Left renal cortex interstitium (tissue), 4 donors: ENCODE results near the gene FSTL5. TPM values are rescaled to one million over a fixed set of nuclear protein-coding genes. Genes with fewer than 3 reads are reported as not detected.
"Not testable (repeated sequence)": the region's sequence is repeated elsewhere in the genome, so short reads cannot be mapped to it uniquely, and the experiment has no call there.

Source experiments
- DNase-seq, 4 donors: peaks; one replicate each; pipeline ENCODE4 v3.0.0-alpha.2; 2013; ENCODE audit warnings: low read depth in 4 of 4, low spot score in 2 of 4, missing footprints in 1 of 4
- polyA plus RNA-seq, 4 donors: library from polyadenylated mRNA; unstranded; fragments of 120-200 nt; gene quantifications; one replicate each; pipeline ENCODE4 v1.2.1, GENCODE V29; 2013; ENCODE audit not compliant: insufficient read length in 4 of 4

FSTL5 gene
- polyA plus RNA-seq, 4 donors: 2.2 to 3.5 (median 2.6) TPM

GRCh38 chr4:161760008-161760407 lies 403.8 kb downstream of the FSTL5 start:
- no peak for DNase-seq

GRCh38 chr4:161758412-161758811 lies 405.4 kb downstream of the FSTL5 start:
- not testable (repeated sequence) for DNase-seq

GRCh38 chr4:161728929-161729328 lies 434.9 kb downstream of the FSTL5 start:
- DNase-seq: no peak

GRCh38 chr4:161721947-161722346 lies 441.9 kb downstream of the FSTL5 start:
- no peak for DNase-seq

- DNase-seq: no peak
Measured at GRCh38 chr4:161717084-161717483, 446.7 kb downstream of the FSTL5 start.

- DNase-seq: no peak
Measured at GRCh38 chr4:161714931-161715330, 448.9 kb downstream of the FSTL5 start.

GRCh38 chr4:161714022-161714751 lies 449.6 kb downstream of the FSTL5 start:
- peak in 1 of 4 donors; percentile 0 for DNase-seq

- DNase-seq: no peak
Measured at GRCh38 chr4:161704653-161705052, 459.1 kb downstream of the FSTL5 start.

GRCh38 chr4:161704040-161704439 lies 459.8 kb downstream of the FSTL5 start:
- DNase-seq: no peak

- no peak for DNase-seq
Measured at GRCh38 chr4:161702287-161702686, 461.5 kb downstream of the FSTL5 start.

- no peak for DNase-seq
Measured at GRCh38 chr4:161696944-161697343, 466.9 kb downstream of the FSTL5 start.

- DNase-seq: no peak
Measured at GRCh38 chr4:161680146-161680545, 483.7 kb downstream of the FSTL5 start.

- DNase-seq: no peak
Measured at GRCh38 chr4:161664740-161665139, 499.1 kb downstream of the FSTL5 start.

GRCh38 chr4:161663844-161664243 lies 500.0 kb downstream of the FSTL5 start:
- no peak for DNase-seq

- DNase-seq: no peak
Measured at GRCh38 chr4:161658676-161659075, 505.1 kb downstream of the FSTL5 start.

GRCh38 chr4:161657616-161658015 lies 506.2 kb downstream of the FSTL5 start:
- DNase-seq: no peak

- DNase-seq: no peak
Measured at GRCh38 chr4:161656594-161656993, 507.2 kb downstream of the FSTL5 start.

- no peak for DNase-seq
Measured at GRCh38 chr4:161655148-161655547, 508.7 kb downstream of the FSTL5 start.

GRCh38 chr4:161653697-161654096 lies 510.1 kb downstream of the FSTL5 start:
- no peak for DNase-seq

- no peak for DNase-seq
Measured at GRCh38 chr4:161651586-161651985, 512.2 kb downstream of the FSTL5 start.

- no peak for DNase-seq
Measured at GRCh38 chr4:161650812-161651211, 513.0 kb downstream of the FSTL5 start.

GRCh38 chr4:161647757-161648156 lies 516.0 kb downstream of the FSTL5 start:
- no peak for DNase-seq

GRCh38 chr4:161642708-161643107 lies 521.1 kb downstream of the FSTL5 start:
- DNase-seq: no peak
